GM12878 (cell line): ENCODE results near the gene PSMC3IP. TPM values are rescaled to one million over a fixed set of nuclear protein-coding genes. Genes with fewer than 3 reads are reported as not detected.

Experiments used
- ATAC-seq: fragments of 200-7000 bp; cut with Tn5 transposase; 3 replicates; pipeline ENCODE4 v1.9.1; 2020; ENCODE audit warnings: mild to moderate bottlenecking, moderate library complexity
- BruUV-seq: library from RNA; stranded (reverse); fragments of 400-500 nt; replicated peaks from 2 replicates; lab custom pipeline; 2021; lab: Mats Ljungman, UMichigan
- CTCF ChIA-PET: fragments of 300-600 bp; sonication (Branson Sonifier 250); formaldehyde crosslinking; extraction: SDS; loops from one replicate; lab custom pipeline; 2021; ENCODE audit warnings: inconsistent platforms; lab: Yijun Ruan, JAX
- POLR2A ChIA-PET: fragments of 350-600 bp; formaldehyde crosslinking; extraction: SDS; loops from one replicate; lab custom pipeline; 2021; ENCODE audit warnings: inconsistent platforms; lab: Charles Lee
- RAD21 ChIA-PET: fragments of 300-600 bp; sonication (Branson Sonifier 250); formaldehyde crosslinking; loops from one replicate; lab custom pipeline; 2023; ENCODE audit warnings: antibody characterized with exemption; ENCODE audit not compliant: unreplicated experiment; lab: Charles Lee
- SMC1A ChIA-PET: fragments of 300-600 bp; sonication (Branson Sonifier 250); formaldehyde crosslinking; loops from one replicate; lab custom pipeline; 2023; ENCODE audit not compliant: unreplicated experiment, uncharacterized antibody; lab: Charles Lee
- DNase-seq: peaks from one replicate; pipeline ENCODE4 v3.0.0-alpha.2; 2011; ENCODE audit warnings: low read depth, low spot score
- FAIRE-seq: peaks from 3 replicates; lab custom pipeline; 2011; peaks lifted over from hg19 to GRCh38; lab: Jason Lieb, UNC
- H2AFZ ChIP-seq: 2 replicates; pipeline ENCODE4 v1.6.0; 2011; ENCODE audit warnings: low read depth, low read length, control low read depth; ENCODE audit not compliant: control insufficient read depth
- H3K27ac ChIP-seq: 2 replicates; pipeline ENCODE4 v1.5.1; 2011; ENCODE audit warnings: control low read depth; ENCODE audit not compliant: control insufficient read depth, insufficient read depth
- H3K27me3 ChIP-seq, 2 experiments: replicated peaks in 1 of 2; 2 replicates each; pipeline versions ENCODE4 v1.6.0 to v1.6.1; 2011; ENCODE audit warnings: low read length in 1 of 2; ENCODE audit not compliant: control insufficient read depth in 2 of 2, insufficient read depth in 2 of 2
- H3K36me3 ChIP-seq, 2 experiments: 2 replicates each; pipeline ENCODE4 v1.5.1; 2011; ENCODE audit warnings: low read length in 1 of 2; ENCODE audit not compliant: control insufficient read depth in 2 of 2, insufficient read depth in 2 of 2
- H3K4me1 ChIP-seq: 2 replicates; pipeline ENCODE4 v1.6.1; 2011; ENCODE audit warnings: mild to moderate bottlenecking, low read length, moderate library complexity, mixed read lengths; ENCODE audit not compliant: control insufficient read depth, insufficient read depth
- H3K4me2 ChIP-seq: 2 replicates; pipeline ENCODE4 v1.6.0; 2011; ENCODE audit warnings: control low read depth; ENCODE audit not compliant: control insufficient read depth, insufficient read depth
- H3K4me3 ChIP-seq: fragments of 200-600 bp; sonication (generic); 2 replicates; pipeline ENCODE4 v1.5.1; 2016
- H3K79me2 ChIP-seq: 2 replicates; pipeline ENCODE4 v1.6.0; 2011; ENCODE audit warnings: low read length; ENCODE audit not compliant: control insufficient read depth, insufficient read depth
- H3K9ac ChIP-seq: 2 replicates; pipeline ENCODE4 v1.8.0; 2011; ENCODE audit warnings: low read length, control low read depth, mixed read lengths; ENCODE audit not compliant: control insufficient read depth, insufficient read depth
- H3K9me3 ChIP-seq: replicated peaks from 3 replicates; pipeline ENCODE4 v1.5.1; 2011; ENCODE audit warnings: mild to moderate bottlenecking, low read length; ENCODE audit not compliant: control insufficient read depth, insufficient read depth
- H4K20me1 ChIP-seq: 2 replicates; pipeline ENCODE4 v1.6.0; 2011; ENCODE audit not compliant: control insufficient read depth, insufficient read depth
- CBX5 ChIP-seq: sonication (generic); IDR thresholded peaks from 2 replicates; pipeline ENCODE4 v1.6.1; 2016; ENCODE audit warnings: low read depth, moderate library complexity, mild to moderate bottlenecking, inconsistent platforms
- CEBPZ ChIP-seq: fragments of 150-350 bp; IDR thresholded peaks from 2 replicates; pipeline ENCODE4 v1.6.1; 2016; ENCODE audit warnings: low read depth, low read length
- CREM ChIP-seq: IDR thresholded peaks from 2 replicates; pipeline ENCODE4 v1.6.1; 2014; ENCODE audit warnings: antibody characterized with exemption, low read depth
- FOS ChIP-seq: IDR thresholded peaks from 3 replicates; pipeline ENCODE4 v1.6.1; 2011; ENCODE audit warnings: borderline replicate concordance; ENCODE audit not compliant: insufficient read length; ENCODE audit errors: extremely low read depth
- IKZF1 ChIP-seq: fragments of 450-650 bp; conservative IDR thresholded peaks from 2 replicates; pipeline ENCODE4 v1.6.1; 2017; ENCODE audit warnings: antibody characterized with exemption, mild to moderate bottlenecking
- IKZF2 ChIP-seq, 2 experiments: fragments of 450-650 bp; IDR thresholded peaks; 2 replicates each; pipeline ENCODE4 v1.6.1; 2017; ENCODE audit warnings: mild to moderate bottlenecking in 2 of 2, moderate library complexity in 2 of 2
- IRF4 ChIP-seq: IDR thresholded peaks from 2 replicates; pipeline ENCODE4 v1.6.1; 2011; ENCODE audit warnings: low read depth, low read length
- JUNB ChIP-seq: IDR thresholded peaks from 2 replicates; pipeline ENCODE4 v1.6.1; 2016; ENCODE audit warnings: antibody characterized with exemption, mild to moderate bottlenecking
- MTA2 ChIP-seq: fragments of 450-650 bp; IDR thresholded peaks from 2 replicates; pipeline ENCODE4 v1.6.1; 2016; ENCODE audit warnings: low read depth, mild to moderate bottlenecking, moderate library complexity
- RAD51 ChIP-seq: fragments of 450-650 bp; IDR thresholded peaks from 2 replicates; pipeline ENCODE4 v1.6.1; 2016; ENCODE audit warnings: moderate library complexity, mild to moderate bottlenecking, inconsistent platforms
- TAF1 ChIP-seq: IDR thresholded peaks from 2 replicates; pipeline ENCODE4 v1.6.1; 2011; ENCODE audit warnings: mild to moderate bottlenecking, low read depth, low read length, borderline replicate concordance
- YY1 ChIP-seq: IDR thresholded peaks from 2 replicates; pipeline ENCODE4 v1.6.1; 2011; ENCODE audit warnings: low read depth, mild to moderate bottlenecking, low read length
- WGBS: methylation state at CpG from one replicate; pipeline ENCODE4 v1.1.6; 2016; ENCODE audit warnings: low lambda C conversion rate; ENCODE audit not compliant: insufficient replicate concordance, insufficient coverage; ENCODE audit errors: missing lambda C conversion rate; 5-methylcytosine and 5-hydroxymethylcytosine counted together
- in situ Hi-C: fragments of 300-500 bp; cut with MboI; formaldehyde crosslinking; loops from 9 replicates; pipeline ENCODE4 v1.14.3; 2018; ENCODE audit warnings: mixed read lengths
- intact Hi-C: fragments of 100-400 bp; cut with micrococcal nuclease; formaldehyde crosslinking; loops from one replicate; pipeline ENCODE4 v1.14.2; 2022; ENCODE audit not compliant: unreplicated experiment
- polyA plus RNA-seq, 11 experiments: library from polyadenylated mRNA; depleted of rRNA in 4 of 11; unstranded in 6 of 11; stranded (reverse) in 5 of 11; fragments of >200 nt; fragmentation: Nextera tagmentation in 4 of 11; fragmentation: Illumina TruSeq in 1 of 11; extraction: Ambion mirVana in 4 of 11; extraction: Trizol in 1 of 11; gene quantifications; 1 replicate in 1 of 11; 2 replicates in 10 of 11; pipeline versions ENCODE4 v1.2.1 to v1.2.3, GENCODE V29; 2011 to 2016; ENCODE audit warnings: inconsistent platforms in 2 of 11, missing spikeins in 2 of 11, low read depth in 1 of 11
- total RNA-seq, 4 experiments: library from RNA; depleted of rRNA in 3 of 4; stranded (reverse); fragments of >200 nt in 3 of 4; fragmentation: Illumina TruSeq in 1 of 4; extraction: Trizol in 1 of 4; gene quantifications; 2 replicates each; pipeline versions ENCODE4 v1.2.1 to v1.2.3, GENCODE V29; 2013 to 2021
- TF ChIP-seq, protein P1 (sequence below): fragments of 450-650 bp; IDR thresholded peaks from 2 replicates; pipeline ENCODE4 v1.6.1; 2016; ENCODE audit warnings: mild to moderate bottlenecking
- TF ChIP-seq, protein P2 (sequence below): fragments of 450-650 bp; IDR thresholded peaks from 2 replicates; pipeline ENCODE4 v1.6.1; 2014; ENCODE audit warnings: mild to moderate bottlenecking

The PSMC3IP gene
- total and polyA plus RNA-seq, 10 of the 15 experiments (the other 5 are each of a cell fraction or from before 2014, with no cell fraction given) = 6.8 to 34.5 (median 17.7) TPM

GRCh38 chr17:42618442-42619150 is 41.1 kb upstream of the PSMC3IP start:
- Histone ChIP-seq H3K9me3 (no peaks in the 10 kb centered on the region), H4K20me1 (no peaks in the 10 kb centered on the region), H2AFZ (peak overlapping the region; percentile 5), H3K79me2 (no peaks in the 10 kb centered on the region; the same call in 1 of the 2 replicates), H3K4me2 (peak overlapping the region; percentile 96), H3K27ac (peak overlapping the region; percentile 91), H3K4me1 (peaks cover 33% of the 10 kb centered on the region), H3K36me3 (peaks cover 7 to 9% of the 10 kb centered on the region in 2 experiments), H3K4me3 (peak overlapping the region; percentile 58), H3K9ac (peak overlapping the region; percentile 65), H3K27me3 (no peaks in the 10 kb centered on the region)
- intact Hi-C loops = loop anchor here (1.0 to 2.0 kb wide), 3 partner anchors 38 to 60 kb away; no protein-coding TSS in a partner anchor
- in situ Hi-C loops = loop anchor here (25.0 kb wide), 1 partner anchor 594 kb away; the partner anchor contains the start of gene TMEM106A
- peak; percentile 93 for DNase-seq
- SMC1A ChIA-PET = interaction anchor here (0.7 to 7.7 kb wide), 19 partner anchors 9 to 190 kb away, joined by 3 to 96 read pairs (median 5); partner anchors contain the start of genes CCR10, PLEKHH3, PSMC3IP and RETREG3
- RAD21 ChIA-PET = interaction anchor here (0.7 to 6.2 kb wide), 22 partner anchors 9 to 206 kb away, joined by 3 to 55 read pairs (median 6); partner anchors contain the start of genes BECN1, PLEKHH3, PSMC3IP and RAMP2
- peak; percentile 86 for ATAC-seq
- 1% methylated on average over 9 of the region's 9 CpGs for WGBS
- CTCF ChIA-PET = interaction anchor here (0.6 to 8.5 kb wide), 16 partner anchors 10 to 206 kb away, joined by 3 to 134 read pairs (median 5); partner anchors contain the start of genes BECN1, CCR10, PLEKHH3 and PSMC3IP
- POLR2A ChIA-PET = interaction anchor here (0.6 to 4.9 kb wide), 18 partner anchors 10 to 140 kb away, joined by 3 to 93 read pairs (median 8); partner anchors contain the start of genes CCR10, PLEKHH3, PSMC3IP and RETREG3
- peak; percentile 95 for FAIRE-seq
- no TSS peak for BruUV-seq
- peak; percentile 29; the same call in 1 of the 2 replicates for TF ChIP-seq TAF1
- peak; percentile 61 for TF ChIP-seq CREM
- peak; percentile 66; the same call in 1 of the 2 replicates for TF ChIP-seq RAD51
- TF ChIP-seq, protein P1, sequence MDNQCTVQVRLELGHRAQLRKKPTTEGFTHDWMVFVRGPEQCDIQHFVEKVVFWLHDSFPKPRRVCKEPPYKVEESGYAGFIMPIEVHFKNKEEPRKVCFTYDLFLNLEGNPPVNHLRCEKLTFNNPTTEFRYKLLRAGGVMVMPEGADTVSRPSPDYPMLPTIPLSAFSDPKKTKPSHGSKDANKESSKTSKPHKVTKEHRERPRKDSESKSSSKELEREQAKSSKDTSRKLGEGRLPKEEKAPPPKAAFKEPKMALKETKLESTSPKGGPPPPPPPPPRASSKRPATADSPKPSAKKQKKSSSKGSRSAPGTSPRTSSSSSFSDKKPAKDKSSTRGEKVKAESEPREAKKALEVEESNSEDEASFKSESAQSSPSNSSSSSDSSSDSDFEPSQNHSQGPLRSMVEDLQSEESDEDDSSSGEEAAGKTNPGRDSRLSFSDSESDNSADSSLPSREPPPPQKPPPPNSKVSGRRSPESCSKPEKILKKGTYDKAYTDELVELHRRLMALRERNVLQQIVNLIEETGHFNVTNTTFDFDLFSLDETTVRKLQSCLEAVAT = peak; percentile 78
- TF ChIP-seq CBX5 = 0 out of 2 replicates have a peak, but pooled peaks have one; percentile 12
- peak; percentile 43; the same call in 1 of the 2 replicates for TF ChIP-seq YY1
- no peak for TF ChIP-seq FOS
- peak; percentile 99 for TF ChIP-seq IKZF1
- TF ChIP-seq CEBPZ = no peak
- peak; percentile 81 for TF ChIP-seq MTA2
- TF ChIP-seq IRF4 = peak; percentile 67
- 0 out of 2 replicates have a peak, but pooled peaks have one; percentile 45 for TF ChIP-seq JUNB
- peak; percentile 99 for TF ChIP-seq IKZF2 (IDR thresholded peaks at IDR 0.05)
- TF ChIP-seq, protein P2, sequence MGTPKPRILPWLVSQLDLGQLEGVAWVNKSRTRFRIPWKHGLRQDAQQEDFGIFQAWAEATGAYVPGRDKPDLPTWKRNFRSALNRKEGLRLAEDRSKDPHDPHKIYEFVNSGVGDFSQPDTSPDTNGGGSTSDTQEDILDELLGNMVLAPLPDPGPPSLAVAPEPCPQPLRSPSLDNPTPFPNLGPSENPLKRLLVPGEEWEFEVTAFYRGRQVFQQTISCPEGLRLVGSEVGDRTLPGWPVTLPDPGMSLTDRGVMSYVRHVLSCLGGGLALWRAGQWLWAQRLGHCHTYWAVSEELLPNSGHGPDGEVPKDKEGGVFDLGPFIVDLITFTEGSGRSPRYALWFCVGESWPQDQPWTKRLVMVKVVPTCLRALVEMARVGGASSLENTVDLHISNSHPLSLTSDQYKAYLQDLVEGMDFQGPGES = no peak
